HEK293 (cell line): ENCODE measurements around the gene ARF4.
"Not testable (repeated sequence)": the region's sequence is repeated elsewhere in the genome, so short reads cannot be mapped to it uniquely, and the experiment has no call there.

Experiments
- CTCF ChIA-PET: fragments of 350-600 bp; formaldehyde crosslinking; extraction: SDS; loops from one replicate; lab custom pipeline; 2021; ENCODE audit warnings: antibody characterized with exemption; lab: Yijun Ruan, JAX
- POLR2A ChIA-PET: fragments of 300-600 bp; formaldehyde crosslinking; extraction: SDS; loops from one replicate; lab custom pipeline; 2020; ENCODE audit warnings: antibody characterized with exemption, inconsistent platforms; lab: Yijun Ruan, JAX
- H3K27ac ChIP-seq: fragments of 200-500 bp; sonication (Bioruptor generic); 2 replicates; pipeline ENCODE4 v1.5.1; 2014; ENCODE audit warnings: low read depth, low read length, control low read depth, inconsistent platforms; ENCODE audit errors: extremely low read depth
- H3K36me3 ChIP-seq, 2 experiments: fragments of 200-500 bp in 1 of 2; sonication (Bioruptor generic) in 1 of 2; 1 replicate in 1 of 2; 2 replicates in 1 of 2; pipeline ENCODE4 v1.5.1; 2014 to 2017; ENCODE audit warnings: inconsistent platforms in 2 of 2, low read length in 2 of 2; ENCODE audit not compliant: control insufficient read depth in 2 of 2, insufficient read depth in 1 of 2
- H3K4me1 ChIP-seq: fragments of 200-500 bp; sonication (Bioruptor generic); 2 replicates; pipeline ENCODE4 v1.5.1; 2014; ENCODE audit warnings: mild to moderate bottlenecking, low read length, inconsistent platforms; ENCODE audit not compliant: control insufficient read depth, insufficient read depth
- H3K4me3 ChIP-seq: 2 replicates; pipeline ENCODE4 v1.5.1; 2011; ENCODE audit warnings: low read depth, mild to moderate bottlenecking, control low read depth, low read length, moderate library complexity
- H3K9me3 ChIP-seq: fragments of 200-500 bp; sonication (Bioruptor generic); 2 replicates; pipeline ENCODE4 v1.5.1; 2014; ENCODE audit warnings: low read depth, low read length, inconsistent platforms; ENCODE audit not compliant: control insufficient read depth, insufficient read depth
- KLF8 ChIP-seq: fragments of 450-650 bp; formaldehyde crosslinking; IDR thresholded peaks from 2 replicates; pipeline ENCODE4 v1.5.1; 2016; ENCODE audit warnings: missing biosample characterization, missing genetic modification characterization
- PRDM1 ChIP-seq: fragments of 450-650 bp; formaldehyde crosslinking; IDR thresholded peaks from 2 replicates; pipeline ENCODE4; 2016; ENCODE audit warnings: missing biosample characterization, missing genetic modification characterization
- PRDM6 ChIP-seq: fragments of 450-650 bp; formaldehyde crosslinking; IDR thresholded peaks from 2 replicates; pipeline ENCODE4 v1.5.1; 2017; ENCODE audit warnings: missing biosample characterization, missing genetic modification characterization
- SETDB1 ChIP-seq: IDR thresholded peaks from one replicate; pipeline ENCODE4 v1.6.1; 2017; ENCODE audit warnings: mild to moderate bottlenecking, low read length, moderate library complexity, mixed read lengths; ENCODE audit not compliant: insufficient read length
- YY1 ChIP-seq: fragments of 450-650 bp; formaldehyde crosslinking; IDR thresholded peaks from 2 replicates; pipeline ENCODE4 v1.5.1; 2018; ENCODE audit warnings: missing biosample characterization, missing genetic modification characterization
- ZBTB11 ChIP-seq: fragments of 450-650 bp; formaldehyde crosslinking; conservative IDR thresholded peaks from 2 replicates; pipeline ENCODE4 v1.5.1; 2016; ENCODE audit warnings: low read depth, missing biosample characterization, missing genetic modification characterization
- ZBTB17 ChIP-seq: fragments of 450-650 bp; formaldehyde crosslinking; IDR thresholded peaks from 2 replicates; pipeline ENCODE4 v1.5.1; 2016; ENCODE audit warnings: missing biosample characterization, missing genetic modification characterization
- ZBTB21 ChIP-seq: fragments of 450-650 bp; formaldehyde crosslinking; IDR thresholded peaks from 2 replicates; pipeline ENCODE4 v1.5.1; 2017; ENCODE audit warnings: missing biosample characterization, missing genetic modification characterization
- ZFP3 ChIP-seq: fragments of 450-650 bp; formaldehyde crosslinking; IDR thresholded peaks from 2 replicates; pipeline ENCODE4 v1.5.1; 2016; ENCODE audit warnings: low read depth, missing biosample characterization, missing genetic modification characterization
- ZFP41 ChIP-seq: fragments of 450-650 bp; formaldehyde crosslinking; IDR thresholded peaks from 2 replicates; pipeline ENCODE4 v1.5.1; 2016; ENCODE audit warnings: missing biosample characterization, missing genetic modification characterization, borderline replicate concordance
- ZNF140 ChIP-seq: fragments of 450-650 bp; formaldehyde crosslinking; IDR thresholded peaks from 2 replicates; pipeline ENCODE4 v1.5.1; 2016; ENCODE audit warnings: missing biosample characterization, missing genetic modification characterization
- ZNF146 ChIP-seq: fragments of 450-650 bp; formaldehyde crosslinking; IDR thresholded peaks from 2 replicates; pipeline ENCODE4 v1.5.1; 2016; ENCODE audit warnings: missing biosample characterization, missing genetic modification characterization
- ZNF292 ChIP-seq: fragments of 450-650 bp; formaldehyde crosslinking; IDR thresholded peaks from 2 replicates; pipeline ENCODE4 v1.5.1; 2016; ENCODE audit warnings: low read depth, missing biosample characterization, missing genetic modification characterization, borderline replicate concordance
- ZNF324 ChIP-seq: fragments of 450-650 bp; formaldehyde crosslinking; IDR thresholded peaks from 2 replicates; pipeline ENCODE4 v1.5.1; 2016; ENCODE audit warnings: missing biosample characterization, missing genetic modification characterization
- ZNF350 ChIP-seq: fragments of 450-650 bp; formaldehyde crosslinking; IDR thresholded peaks from 2 replicates; pipeline ENCODE4 v1.5.0; 2017; ENCODE audit warnings: missing biosample characterization, mild to moderate bottlenecking, missing genetic modification characterization
- ZNF391 ChIP-seq: fragments of 450-650 bp; formaldehyde crosslinking; IDR thresholded peaks from 2 replicates; pipeline ENCODE4 v1.5.1; 2016; ENCODE audit warnings: low read depth, missing biosample characterization, missing genetic modification characterization, borderline replicate concordance
- ZNF416 ChIP-seq: fragments of 450-650 bp; formaldehyde crosslinking; IDR thresholded peaks from 2 replicates; pipeline ENCODE4 v1.5.1; 2016; ENCODE audit warnings: missing biosample characterization, missing genetic modification characterization
- ZNF558 ChIP-seq: fragments of 450-650 bp; formaldehyde crosslinking; IDR thresholded peaks from 2 replicates; pipeline ENCODE4 v1.5.1; 2016; ENCODE audit warnings: missing biosample characterization, missing genetic modification characterization
- ZNF677 ChIP-seq: fragments of 450-650 bp; IDR thresholded peaks from 2 replicates; pipeline ENCODE4 v1.5.0; 2018; ENCODE audit warnings: missing biosample characterization, mild to moderate bottlenecking, missing genetic modification characterization, moderate library complexity
- ZNF701 ChIP-seq: fragments of 450-650 bp; formaldehyde crosslinking; IDR thresholded peaks from 2 replicates; pipeline ENCODE4 v1.5.1; 2016; ENCODE audit warnings: missing biosample characterization, missing genetic modification characterization
- ZSCAN5A ChIP-seq: fragments of 450-650 bp; formaldehyde crosslinking; IDR thresholded peaks from 2 replicates; pipeline ENCODE4 v1.5.1; 2016; ENCODE audit warnings: missing biosample characterization, missing genetic modification characterization
- TF ChIP-seq, protein P1 (sequence below): fragments of 450-650 bp; formaldehyde crosslinking; IDR thresholded peaks from 2 replicates; pipeline ENCODE4 v1.5.1; 2017; ENCODE audit warnings: missing biosample characterization, missing genetic modification characterization
- TF ChIP-seq, protein P2 (sequence below): fragments of 450-650 bp; formaldehyde crosslinking; IDR thresholded peaks from 2 replicates; pipeline ENCODE4 v1.5.1; 2016; ENCODE audit warnings: missing biosample characterization, missing genetic modification characterization, low read depth

The ARF4 gene

GRCh38 chr3:57611870-57612269 is 14.7 kb upstream of the ARF4 start:
- H3K4me3 ChIP-seq, H3K27ac ChIP-seq: not testable (repeated sequence)
- TF ChIP-seq ZNF146 (tag by site-specific recombination) = peak; percentile 63
- TF ChIP-seq, all 188 proteins: peak for 1; not testable (repeated sequence) for 187
- CTCF ChIA-PET = interaction anchor here (0.6 kb wide), 1 partner anchor 543 kb away, joined by 3 read pairs; no protein-coding TSS in a partner anchor
- H3K36me3 ChIP-seq, H3K9me3 ChIP-seq, H3K4me1 ChIP-seq, POLR2A ChIA-PET: not testable (repeated sequence)

GRCh38 chr3:57605683-57606082 is 8.5 kb upstream of the ARF4 start:
- H3K36me3 ChIP-seq = peaks cover 0 to 7% of the 10 kb centered on the region in 2 experiments; a peak in 2 of 3 replicates
- no peak for TF ChIP-seq ZNF324 (tag by site-specific recombination)
- TF ChIP-seq ZBTB21 (tag by site-specific recombination) = no peak
- no peak for TF ChIP-seq ZSCAN5A (tag by site-specific recombination)
- TF ChIP-seq ZBTB11 (tag by site-specific recombination) = no peak
- no peak for TF ChIP-seq ZNF146 (tag by site-specific recombination)
- TF ChIP-seq ZFP41 = no peak
- no peak for TF ChIP-seq ZNF416
- no peak for TF ChIP-seq SETDB1
- TF ChIP-seq PRDM6 (tag by site-specific recombination) = no peak
- no peak for TF ChIP-seq ZFP3
- no peak for TF ChIP-seq ZNF350 (tag by site-specific recombination)
- TF ChIP-seq ZNF701 (tag by site-specific recombination) = no peak
- no peaks in the 10 kb centered on the region for H3K4me1 ChIP-seq
- H3K9me3 ChIP-seq = no peaks in the 10 kb centered on the region
- CTCF ChIA-PET = no interaction called here
- H3K4me3 ChIP-seq = no peak overlapping the region
- no peak overlapping the region for H3K27ac ChIP-seq
- POLR2A ChIA-PET = no interaction called here

GRCh38 chr3:57604971-57605370 is 7.8 kb upstream of the ARF4 start:
- CTCF ChIA-PET = no interaction called here
- TF ChIP-seq ZNF558 (tag by site-specific recombination) = no peak
- TF ChIP-seq ZNF391 (tag by site-specific recombination) = no peak
- TF ChIP-seq, protein P1, sequence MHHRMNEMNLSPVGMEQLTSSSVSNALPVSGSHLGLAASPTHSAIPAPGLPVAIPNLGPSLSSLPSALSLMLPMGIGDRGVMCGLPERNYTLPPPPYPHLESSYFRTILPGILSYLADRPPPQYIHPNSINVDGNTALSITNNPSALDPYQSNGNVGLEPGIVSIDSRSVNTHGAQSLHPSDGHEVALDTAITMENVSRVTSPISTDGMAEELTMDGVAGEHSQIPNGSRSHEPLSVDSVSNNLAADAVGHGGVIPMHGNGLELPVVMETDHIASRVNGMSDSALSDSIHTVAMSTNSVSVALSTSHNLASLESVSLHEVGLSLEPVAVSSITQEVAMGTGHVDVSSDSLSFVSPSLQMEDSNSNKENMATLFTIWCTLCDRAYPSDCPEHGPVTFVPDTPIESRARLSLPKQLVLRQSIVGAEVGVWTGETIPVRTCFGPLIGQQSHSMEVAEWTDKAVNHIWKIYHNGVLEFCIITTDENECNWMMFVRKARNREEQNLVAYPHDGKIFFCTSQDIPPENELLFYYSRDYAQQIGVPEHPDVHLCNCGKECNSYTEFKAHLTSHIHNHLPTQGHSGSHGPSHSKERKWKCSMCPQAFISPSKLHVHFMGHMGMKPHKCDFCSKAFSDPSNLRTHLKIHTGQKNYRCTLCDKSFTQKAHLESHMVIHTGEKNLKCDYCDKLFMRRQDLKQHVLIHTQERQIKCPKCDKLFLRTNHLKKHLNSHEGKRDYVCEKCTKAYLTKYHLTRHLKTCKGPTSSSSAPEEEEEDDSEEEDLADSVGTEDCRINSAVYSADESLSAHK (tag by site-specific recombination) = no peak
- no peak for TF ChIP-seq YY1 (tag by site-specific recombination)
- no peak for TF ChIP-seq ZNF140
- TF ChIP-seq ZBTB17 = no peak
- no peak for TF ChIP-seq KLF8 (tag by site-specific recombination)
- no peak for TF ChIP-seq ZNF292 (tag by site-specific recombination)
- no peak for TF ChIP-seq PRDM1 (tag by site-specific recombination)
- TF ChIP-seq, protein P2, sequence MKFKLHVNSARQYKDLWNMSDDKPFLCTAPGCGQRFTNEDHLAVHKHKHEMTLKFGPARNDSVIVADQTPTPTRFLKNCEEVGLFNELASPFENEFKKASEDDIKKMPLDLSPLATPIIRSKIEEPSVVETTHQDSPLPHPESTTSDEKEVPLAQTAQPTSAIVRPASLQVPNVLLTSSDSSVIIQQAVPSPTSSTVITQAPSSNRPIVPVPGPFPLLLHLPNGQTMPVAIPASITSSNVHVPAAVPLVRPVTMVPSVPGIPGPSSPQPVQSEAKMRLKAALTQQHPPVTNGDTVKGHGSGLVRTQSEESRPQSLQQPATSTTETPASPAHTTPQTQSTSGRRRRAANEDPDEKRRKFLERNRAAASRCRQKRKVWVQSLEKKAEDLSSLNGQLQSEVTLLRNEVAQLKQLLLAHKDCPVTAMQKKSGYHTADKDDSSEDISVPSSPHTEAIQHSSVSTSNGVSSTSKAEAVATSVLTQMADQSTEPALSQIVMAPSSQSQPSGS (tag by site-specific recombination) = no peak
- no peak for TF ChIP-seq ZNF677 (tag by site-specific recombination)

More at GRCh38 chr3:57604971-57605370, 7.8 kb upstream of the ARF4 start:
- Histone ChIP-seq H3K27ac (no peak overlapping the region), H3K9me3 (no peaks in the 10 kb centered on the region), H3K36me3 (peaks cover 0 to 7% of the 10 kb centered on the region in 2 experiments; a peak in 2 of 3 replicates), H3K4me3 (no peak overlapping the region), H3K4me1 (no peaks in the 10 kb centered on the region)
- POLR2A ChIA-PET = no interaction called here
